ENCODE measurements around the gene SCP2D1.

DNA sequence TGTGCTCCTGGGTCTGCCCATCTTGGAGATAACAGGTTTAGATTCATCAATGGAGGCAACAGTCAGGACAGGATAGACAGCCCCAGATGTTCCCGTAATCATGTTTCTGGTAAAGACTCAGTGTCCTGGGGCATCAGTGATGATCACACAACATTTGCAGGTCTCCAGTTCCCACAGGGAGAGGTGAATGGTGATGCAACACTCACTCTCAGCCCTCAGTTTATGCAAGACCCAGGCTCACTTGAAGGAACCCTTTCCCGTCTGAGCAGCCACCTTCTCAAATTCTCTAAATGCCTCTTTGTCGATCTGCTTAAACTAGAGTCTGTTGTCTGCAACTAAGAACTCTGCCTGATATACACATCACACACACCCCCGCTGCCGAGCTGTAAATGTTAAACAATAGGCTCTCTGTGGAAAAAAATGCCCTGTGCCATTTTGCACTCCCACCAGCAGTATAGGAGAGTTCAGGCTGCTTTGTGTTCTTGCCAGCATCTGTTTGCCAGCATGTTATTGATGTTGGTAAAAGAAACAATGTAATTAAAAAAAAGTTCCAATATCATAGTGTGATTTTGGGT lies 30.1 kb upstream of the SCP2D1 start:
- TF ChIP-seq, protein P1, sequence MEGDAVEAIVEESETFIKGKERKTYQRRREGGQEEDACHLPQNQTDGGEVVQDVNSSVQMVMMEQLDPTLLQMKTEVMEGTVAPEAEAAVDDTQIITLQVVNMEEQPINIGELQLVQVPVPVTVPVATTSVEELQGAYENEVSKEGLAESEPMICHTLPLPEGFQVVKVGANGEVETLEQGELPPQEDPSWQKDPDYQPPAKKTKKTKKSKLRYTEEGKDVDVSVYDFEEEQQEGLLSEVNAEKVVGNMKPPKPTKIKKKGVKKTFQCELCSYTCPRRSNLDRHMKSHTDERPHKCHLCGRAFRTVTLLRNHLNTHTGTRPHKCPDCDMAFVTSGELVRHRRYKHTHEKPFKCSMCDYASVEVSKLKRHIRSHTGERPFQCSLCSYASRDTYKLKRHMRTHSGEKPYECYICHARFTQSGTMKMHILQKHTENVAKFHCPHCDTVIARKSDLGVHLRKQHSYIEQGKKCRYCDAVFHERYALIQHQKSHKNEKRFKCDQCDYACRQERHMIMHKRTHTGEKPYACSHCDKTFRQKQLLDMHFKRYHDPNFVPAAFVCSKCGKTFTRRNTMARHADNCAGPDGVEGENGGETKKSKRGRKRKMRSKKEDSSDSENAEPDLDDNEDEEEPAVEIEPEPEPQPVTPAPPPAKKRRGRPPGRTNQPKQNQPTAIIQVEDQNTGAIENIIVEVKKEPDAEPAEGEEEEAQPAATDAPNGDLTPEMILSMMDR (IDR thresholded peaks at IDR 0.05; ENCODE audit: extremely low read depth in 1 of 2, insufficient read depth in 1 of 2, low read depth in 1 of 2, low read length in 2 of 2): no peak
- TF ChIP-seq MYC (IDR thresholded peaks at IDR 0.05; ENCODE audit: low read depth, low read length) (no peak), JUN (IDR thresholded peaks at IDR 0.05; ENCODE audit: borderline replicate concordance, insufficient read depth, insufficient read length, low read depth) (no peak), FOS (IDR thresholded peaks at IDR 0.05; ENCODE audit: borderline replicate concordance, insufficient read depth, low read length) (no peak), POLR2A (IDR thresholded peaks at IDR 0.05; ENCODE audit: low read depth, low read length) (no peak)
